Activated T-helper 2 cell treated with anti-CD3 and anti-CD28 coated beads, Interferon-gamma antibody, Interleukin-2, Interleukin-4, amounts not matched to agents 10 μg/mL and 5 μg/mL and 100 μg/mL, durations not matched to agents 14 hours and 24 hours and 36 hours (primary cell): ENCODE data around the gene DOCK4. TPM values are rescaled to one million over a fixed set of nuclear protein-coding genes. Genes with fewer than 3 reads are reported as not detected.

Experiments used
- DNase-seq: peaks from one replicate; pipeline ENCODE4 v3.0.0; 2021; ENCODE audit warnings: low spot score
- H3K27ac Mint-ChIP-seq: one replicate; pipeline ENCODE4 v1.8.0; 2021; ENCODE audit warnings: mixed read lengths
- H3K27me3 Mint-ChIP-seq: one replicate; pipeline ENCODE4 v1.8.0; 2021; ENCODE audit warnings: low read depth, mixed read lengths
- H3K36me3 Mint-ChIP-seq: one replicate; pipeline ENCODE4 v1.8.0; 2021; ENCODE audit warnings: low read depth, mixed read lengths
- H3K4me1 Mint-ChIP-seq: one replicate; pipeline ENCODE4 v1.8.0; 2021; ENCODE audit warnings: low read depth, mixed read lengths
- H3K4me3 Mint-ChIP-seq: one replicate; pipeline ENCODE4 v1.8.0; 2021; ENCODE audit warnings: low read depth, mild to moderate bottlenecking, moderate library complexity, mixed read lengths
- H3K9me3 Mint-ChIP-seq: one replicate; pipeline ENCODE4 v1.8.0; 2021; ENCODE audit warnings: mixed read lengths
- intact Hi-C: fragments of 100-400 bp; cut with micrococcal nuclease; formaldehyde crosslinking; loops from one replicate; pipeline ENCODE4 v1.15.1; 2023
- total RNA-seq: library from RNA; stranded (reverse); gene quantifications from 2 replicates; pipeline ENCODE4 v1.2.3, GENCODE V29; 2022

DOCK4 gene
- total RNA-seq, 1 donor from 2014 or later: 0.41 TPM

DNA sequence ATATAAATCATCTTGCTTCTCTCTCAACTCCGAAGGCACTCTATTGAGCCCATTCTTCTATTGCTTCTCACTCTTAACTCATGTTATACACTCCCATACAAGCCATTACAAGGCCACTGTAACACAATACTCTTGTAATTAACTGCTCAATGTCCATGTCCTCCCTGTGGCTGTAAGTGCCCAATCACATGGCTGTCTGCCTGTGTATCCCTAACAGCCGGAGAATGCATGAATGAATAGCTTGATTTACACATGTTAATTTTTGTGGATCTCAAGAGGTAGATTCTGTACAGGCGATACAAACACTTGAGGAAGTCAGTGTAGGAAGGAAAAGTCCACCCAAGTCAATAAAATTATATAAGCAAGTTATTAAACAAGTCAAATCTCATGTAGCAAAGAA is 215.6 kb downstream of the DOCK4 start:
- no peak overlapping the region for H3K27ac Mint-ChIP-seq
- no peak for DNase-seq
- no peaks in the 10 kb centered on the region for H3K4me1 Mint-ChIP-seq
- no peak overlapping the region for H3K4me3 Mint-ChIP-seq
- no peaks in the 10 kb centered on the region for H3K36me3 Mint-ChIP-seq
- intact Hi-C loops: no loop called here
- H3K9me3 Mint-ChIP-seq: no peaks in the 10 kb centered on the region
- H3K27me3 Mint-ChIP-seq: no peaks in the 10 kb centered on the region

DNA sequence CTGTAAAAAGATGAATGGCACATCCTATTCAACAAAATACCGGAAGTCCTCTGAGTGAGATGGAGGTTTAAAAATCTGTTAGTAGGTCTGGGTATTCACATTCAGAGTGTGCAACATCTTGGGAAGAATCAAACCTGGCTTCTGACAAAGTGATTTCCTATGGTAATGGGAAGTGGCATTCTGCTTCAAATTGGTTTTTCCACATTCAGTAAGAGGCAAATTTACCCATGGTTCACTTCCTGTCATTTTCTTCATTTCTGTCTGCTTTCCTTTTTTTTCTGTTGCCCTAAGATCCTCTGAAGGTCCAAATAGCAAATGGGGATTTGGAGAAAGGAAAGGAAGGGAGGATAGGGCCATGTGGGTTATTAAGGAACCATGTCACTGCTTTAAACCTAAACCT is 218.3 kb downstream of the DOCK4 start:
- H3K4me1 Mint-ChIP-seq: no peaks in the 10 kb centered on the region
- H3K27me3 Mint-ChIP-seq: no peaks in the 10 kb centered on the region
- intact Hi-C loops: no loop called here
- H3K36me3 Mint-ChIP-seq: no peaks in the 10 kb centered on the region
- H3K27ac Mint-ChIP-seq: no peak overlapping the region
- no peaks in the 10 kb centered on the region for H3K9me3 Mint-ChIP-seq
- no peak overlapping the region for H3K4me3 Mint-ChIP-seq
- no peak for DNase-seq

DNA sequence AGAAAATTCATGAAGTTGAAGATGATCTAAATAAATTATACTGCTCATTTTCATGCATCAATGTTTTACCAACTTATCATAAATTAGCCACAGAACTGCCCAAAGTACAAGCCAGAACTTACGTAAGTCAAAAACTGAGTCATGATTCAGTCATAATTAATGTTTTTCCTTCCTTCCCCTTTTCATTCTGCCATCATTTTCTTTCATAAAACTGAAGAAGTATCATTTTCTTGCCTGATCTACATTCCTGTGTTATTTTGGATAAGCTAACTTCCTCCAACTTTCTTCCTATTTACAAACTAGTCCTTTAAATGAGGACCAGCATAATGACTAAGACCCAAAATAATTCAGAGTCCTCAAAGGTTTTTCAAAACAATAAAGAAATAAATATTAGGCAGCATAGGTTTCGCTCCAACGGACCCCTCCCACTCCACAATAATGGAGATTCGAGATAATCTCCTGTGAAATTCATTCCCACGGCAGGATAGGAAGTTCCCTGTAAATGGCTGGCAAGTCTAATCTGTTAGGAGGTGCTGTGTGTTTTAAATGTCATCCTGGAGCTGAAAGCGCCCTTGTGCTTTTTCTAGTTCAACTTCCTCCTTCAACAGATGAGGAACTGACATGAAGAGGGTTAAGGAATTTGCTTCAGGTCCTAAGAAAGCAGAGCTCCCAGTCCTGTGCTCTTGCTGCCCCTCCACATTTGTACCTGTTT is 218.9 kb downstream of the DOCK4 start:
- Mint-ChIP-seq H3K4me3 (no peak overlapping the region), H3K4me1 (no peaks in the 10 kb centered on the region), H3K36me3 (no peaks in the 10 kb centered on the region), H3K9me3 (no peaks in the 10 kb centered on the region), H3K27ac (no peak overlapping the region), H3K27me3 (no peaks in the 10 kb centered on the region)
- intact Hi-C loops: no loop called here
- DNase-seq: no peak

DNA sequence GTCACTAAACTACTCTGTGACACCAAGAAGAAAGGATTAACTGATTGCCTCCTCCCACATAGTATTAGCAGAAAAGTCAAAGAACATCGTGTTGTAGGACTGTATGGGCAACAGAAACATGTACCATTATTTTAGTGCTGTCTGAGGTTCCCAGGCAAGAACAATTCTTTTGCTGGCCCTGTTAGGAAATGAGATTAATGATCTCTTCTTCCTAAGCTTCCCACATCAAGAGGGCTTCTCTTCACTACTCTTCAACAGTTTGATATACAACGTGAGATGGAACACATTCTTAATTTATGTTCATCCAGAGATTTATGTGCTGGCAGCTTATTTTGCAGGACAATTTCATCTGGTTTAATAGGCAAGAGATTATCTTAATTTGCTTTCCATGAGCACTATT is 219.6 kb downstream of the DOCK4 start:
- no peak for DNase-seq
- no peak overlapping the region for H3K4me3 Mint-ChIP-seq
- H3K36me3 Mint-ChIP-seq: no peaks in the 10 kb centered on the region
- no peak overlapping the region for H3K27ac Mint-ChIP-seq
- no peaks in the 10 kb centered on the region for H3K4me1 Mint-ChIP-seq
- intact Hi-C loops: no loop called here
- H3K27me3 Mint-ChIP-seq: no peaks in the 10 kb centered on the region
- H3K9me3 Mint-ChIP-seq: no peaks in the 10 kb centered on the region

DNA sequence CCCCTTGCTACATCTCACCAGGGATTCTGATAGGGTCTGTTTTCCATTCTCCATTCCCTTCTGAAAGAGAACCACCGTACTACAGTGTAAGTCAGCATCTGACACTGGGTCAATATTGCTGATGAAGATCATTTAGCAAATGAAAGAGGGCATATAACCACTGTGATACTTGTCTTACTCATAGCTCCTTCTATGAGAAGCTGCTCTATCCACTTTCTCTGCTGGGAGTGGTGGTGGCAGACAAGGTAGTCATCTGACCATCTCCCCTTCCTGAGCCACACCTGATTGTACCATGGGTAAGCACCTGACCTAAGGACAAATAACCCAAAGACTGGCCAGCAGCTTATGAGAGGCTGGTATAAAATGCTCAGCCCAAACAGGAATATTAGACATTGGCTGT is 220.4 kb downstream of the DOCK4 start:
- Mint-ChIP-seq H3K4me3 (no peak overlapping the region), H3K9me3 (no peaks in the 10 kb centered on the region), H3K27me3 (no peaks in the 10 kb centered on the region), H3K27ac (no peak overlapping the region), H3K36me3 (no peaks in the 10 kb centered on the region), H3K4me1 (no peaks in the 10 kb centered on the region)
- no peak for DNase-seq
- intact Hi-C loops: no loop called here

DNA sequence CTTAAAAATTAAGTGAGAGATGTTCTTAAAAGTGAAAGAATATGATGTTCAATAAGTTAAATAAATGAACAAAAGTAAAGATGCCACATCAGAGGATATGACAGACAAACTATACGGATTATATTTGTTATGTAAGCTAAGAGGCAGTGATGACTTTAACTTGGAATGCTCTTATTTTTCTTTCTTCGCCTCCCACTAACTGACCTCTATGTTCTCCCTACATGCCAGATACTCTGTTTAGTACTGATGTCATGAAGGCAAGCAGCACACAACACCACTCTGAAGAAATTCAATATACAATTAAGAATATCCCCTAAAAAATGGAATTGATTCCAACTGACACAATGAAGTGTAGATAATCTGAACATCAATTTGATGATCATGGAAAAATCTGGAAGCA is 223.4 kb downstream of the DOCK4 start:
- no peaks in the 10 kb centered on the region for H3K9me3 Mint-ChIP-seq
- intact Hi-C loops: no loop called here
- no peaks in the 10 kb centered on the region for H3K4me1 Mint-ChIP-seq
- no peaks in the 10 kb centered on the region for H3K36me3 Mint-ChIP-seq
- DNase-seq: no peak
- H3K27ac Mint-ChIP-seq: no peak overlapping the region
- H3K27me3 Mint-ChIP-seq: no peaks in the 10 kb centered on the region
- no peak overlapping the region for H3K4me3 Mint-ChIP-seq

DNA sequence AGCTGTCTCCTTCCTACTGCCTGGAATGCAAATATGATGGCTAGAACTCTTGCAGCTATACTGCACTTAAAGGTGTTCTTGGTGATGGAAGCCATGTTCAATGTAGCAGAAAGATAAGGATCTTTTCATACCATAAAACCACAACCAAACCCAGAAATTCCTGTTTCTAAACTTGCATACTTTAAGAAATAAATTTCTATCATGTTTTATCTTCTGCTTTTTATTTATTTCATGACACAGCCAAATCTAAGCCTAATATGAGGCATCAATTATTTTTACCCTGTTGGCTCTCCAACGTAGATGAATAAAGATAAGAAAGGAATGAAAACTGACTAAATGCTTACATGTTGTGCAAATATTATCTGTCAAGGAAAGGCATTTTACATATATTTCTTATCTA is 224.1 kb downstream of the DOCK4 start:
- intact Hi-C loops: no loop called here
- no peak for DNase-seq
- H3K9me3 Mint-ChIP-seq: no peaks in the 10 kb centered on the region
- H3K36me3 Mint-ChIP-seq: no peaks in the 10 kb centered on the region
- no peak overlapping the region for H3K27ac Mint-ChIP-seq
- H3K27me3 Mint-ChIP-seq: no peaks in the 10 kb centered on the region
- H3K4me3 Mint-ChIP-seq: no peak overlapping the region
- H3K4me1 Mint-ChIP-seq: no peaks in the 10 kb centered on the region

DNA sequence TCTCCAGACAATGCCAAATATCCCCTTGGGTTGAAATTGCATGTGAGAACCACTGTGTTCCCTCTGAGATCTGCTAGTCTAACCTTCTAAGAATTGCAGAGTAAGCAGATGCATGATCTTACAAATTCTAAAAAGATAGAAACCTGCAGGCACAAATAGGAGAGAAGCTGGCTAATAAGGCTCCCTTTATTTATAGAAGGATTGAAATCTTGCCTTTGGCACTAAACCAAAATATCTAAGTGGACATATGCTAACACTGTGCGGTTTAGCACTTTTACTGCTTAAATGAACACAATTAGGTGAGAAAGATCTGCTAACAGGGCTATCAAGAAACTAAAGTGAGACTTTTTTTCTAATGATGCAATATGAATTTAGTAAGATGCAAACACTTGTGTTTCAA is 225.5 kb downstream of the DOCK4 start:
- Mint-ChIP-seq H3K4me1 (no peaks in the 10 kb centered on the region), H3K27ac (no peak overlapping the region), H3K27me3 (no peaks in the 10 kb centered on the region), H3K9me3 (no peaks in the 10 kb centered on the region), H3K4me3 (no peak overlapping the region), H3K36me3 (no peaks in the 10 kb centered on the region)
- DNase-seq: no peak
- intact Hi-C loops: no loop called here

DNA sequence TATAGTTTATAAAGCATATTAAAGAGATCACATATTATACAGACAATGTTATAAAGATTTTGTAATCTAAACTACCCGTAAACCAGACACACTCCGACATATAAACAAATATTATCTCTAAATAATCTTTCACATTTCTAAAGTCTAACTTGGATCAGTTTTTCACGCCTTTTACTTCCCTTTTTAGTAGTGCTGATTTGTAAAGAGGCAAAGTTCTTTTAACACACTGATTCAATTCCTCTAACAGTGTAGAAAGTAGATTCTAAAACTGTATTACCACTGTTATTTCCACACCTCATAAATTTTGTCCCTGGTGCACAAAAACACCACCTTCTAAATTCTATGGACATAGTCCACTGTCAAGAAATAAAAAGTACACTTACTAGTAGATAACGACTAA is 230.9 kb downstream of the DOCK4 start:
- intact Hi-C loops: no loop called here
- Mint-ChIP-seq H3K27ac (no peak overlapping the region), H3K9me3 (no peaks in the 10 kb centered on the region), H3K4me3 (no peak overlapping the region), H3K36me3 (no peaks in the 10 kb centered on the region), H3K27me3 (no peaks in the 10 kb centered on the region), H3K4me1 (no peaks in the 10 kb centered on the region)
- no peak for DNase-seq

DNA sequence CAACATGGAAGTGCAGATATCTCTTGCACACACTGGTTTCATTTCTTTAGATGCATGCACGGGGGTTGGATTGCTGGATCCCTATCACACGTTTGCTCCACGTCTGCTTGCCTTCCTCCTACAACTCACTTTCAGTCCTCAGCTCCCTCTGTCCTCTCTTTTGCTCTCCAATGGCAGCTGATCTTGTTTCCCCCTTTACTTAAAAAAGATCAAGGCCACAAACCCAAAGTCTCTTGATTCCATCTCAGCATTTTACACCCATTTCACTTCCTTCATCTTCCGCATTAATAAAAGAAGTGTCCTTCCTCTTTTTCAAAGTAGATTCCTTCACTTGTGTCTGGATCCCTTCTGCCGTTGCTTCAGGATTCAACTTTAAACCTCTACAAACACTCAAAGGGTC is 245.2 kb downstream of the DOCK4 start:
- intact Hi-C loops: no loop called here
- no peak for DNase-seq
- H3K36me3 Mint-ChIP-seq: no peaks in the 10 kb centered on the region
- no peak overlapping the region for H3K27ac Mint-ChIP-seq
- H3K9me3 Mint-ChIP-seq: no peaks in the 10 kb centered on the region
- no peaks in the 10 kb centered on the region for H3K27me3 Mint-ChIP-seq
- no peak overlapping the region for H3K4me3 Mint-ChIP-seq
- H3K4me1 Mint-ChIP-seq: no peaks in the 10 kb centered on the region

DNA sequence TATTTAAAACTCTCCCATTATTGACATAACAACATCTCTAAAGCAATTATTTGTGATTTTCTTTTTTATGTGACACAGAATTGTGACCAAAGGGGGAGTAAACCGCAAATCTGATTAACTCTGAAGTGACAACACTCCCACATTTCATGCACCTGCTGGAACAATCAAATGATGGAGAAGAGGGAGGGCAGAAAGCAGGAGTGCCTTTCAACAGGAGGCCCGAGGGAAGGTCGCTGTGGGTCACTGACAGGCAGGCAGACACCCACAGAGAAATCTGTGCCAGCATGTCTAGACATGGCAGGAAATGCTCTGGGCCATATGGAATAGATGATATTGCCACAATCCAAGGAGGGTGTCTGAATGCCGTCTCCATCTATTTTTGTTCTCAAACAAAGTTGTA is 247.3 kb downstream of the DOCK4 start:
- H3K27me3 Mint-ChIP-seq: no peaks in the 10 kb centered on the region
- intact Hi-C loops: no loop called here
- no peak overlapping the region for H3K4me3 Mint-ChIP-seq
- H3K36me3 Mint-ChIP-seq: no peaks in the 10 kb centered on the region
- no peak for DNase-seq
- H3K9me3 Mint-ChIP-seq: no peaks in the 10 kb centered on the region
- H3K4me1 Mint-ChIP-seq: no peaks in the 10 kb centered on the region
- H3K27ac Mint-ChIP-seq: no peak overlapping the region

DNA sequence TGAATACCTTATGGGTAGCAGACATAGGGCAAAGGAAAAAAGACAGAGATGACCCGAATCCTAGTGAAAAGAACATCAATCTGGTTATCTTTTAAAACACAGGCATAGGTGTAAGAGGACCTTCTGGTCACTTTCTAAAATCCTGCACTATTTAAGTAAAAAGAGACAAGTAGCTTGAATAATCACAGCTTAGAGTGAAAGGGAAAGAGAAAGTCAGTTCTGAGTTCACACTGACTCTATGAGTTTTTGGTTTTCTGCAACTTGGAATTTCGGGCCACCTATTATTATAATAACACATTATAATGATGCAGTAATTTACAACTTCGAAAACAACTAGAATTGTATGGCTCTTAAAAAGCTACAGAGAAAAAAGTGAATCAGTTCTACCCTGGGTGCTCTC is 247.8 kb downstream of the DOCK4 start:
- Mint-ChIP-seq H3K9me3 (no peaks in the 10 kb centered on the region), H3K27me3 (no peaks in the 10 kb centered on the region), H3K4me3 (no peak overlapping the region), H3K4me1 (no peaks in the 10 kb centered on the region), H3K36me3 (no peaks in the 10 kb centered on the region), H3K27ac (no peak overlapping the region)
- intact Hi-C loops: no loop called here
- no peak for DNase-seq

DNA sequence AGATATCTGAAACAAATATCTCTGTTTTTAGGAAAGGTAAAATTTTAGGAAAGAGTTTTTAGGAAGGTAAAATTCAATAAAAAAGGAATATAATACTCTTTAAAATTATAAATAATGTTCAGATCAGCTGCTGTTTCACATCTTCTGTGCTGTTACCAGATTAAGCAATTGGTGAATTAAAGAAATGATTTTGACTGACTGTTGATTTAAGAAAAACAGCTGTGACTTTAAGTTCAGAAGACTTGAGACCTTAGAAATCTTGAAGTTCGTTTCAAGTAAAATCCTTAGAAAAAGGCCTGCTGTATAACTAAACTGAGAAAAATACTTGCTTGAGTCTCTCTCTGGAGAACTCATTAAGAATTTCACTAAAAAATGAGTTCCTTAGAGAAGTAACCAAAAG is 250.6 kb downstream of the DOCK4 start:
- no peak overlapping the region for H3K27ac Mint-ChIP-seq
- intact Hi-C loops: no loop called here

More for the DNA sequence above, 250.6 kb downstream of the DOCK4 start:
- Mint-ChIP-seq H3K4me3 (no peak overlapping the region), H3K27me3 (no peaks in the 10 kb centered on the region), H3K36me3 (no peaks in the 10 kb centered on the region), H3K4me1 (no peaks in the 10 kb centered on the region), H3K9me3 (no peaks in the 10 kb centered on the region)
- no peak for DNase-seq
